Fibroblast of villous mesenchyme (primary cell): ENCODE data around the gene GM2A. TPM values are rescaled to one million over a fixed set of nuclear protein-coding genes. Genes with fewer than 3 reads are reported as not detected.
A peak's percentile ranks its signal among the peaks of the same experiment; 100 is the strongest.
"Not testable (repeated sequence)": the region's sequence is repeated elsewhere in the genome, so short reads cannot be mapped to it uniquely, and the experiment has no call there.

Experiments used
- DNase-seq: peaks from one replicate; pipeline ENCODE4 v3.0.0-alpha.2; 2010; ENCODE audit warnings: low read depth
- H3K4me3 ChIP-seq: 2 replicates; pipeline ENCODE4 v1.5.1; 2011; ENCODE audit warnings: low read depth, mild to moderate bottlenecking, low read length
- CTCF ChIP-seq: IDR thresholded peaks from 2 replicates; pipeline ENCODE4 v1.5.1; 2012; ENCODE audit warnings: low read depth, mild to moderate bottlenecking, low read length; ENCODE audit not compliant: insufficient read depth
- total RNA-seq: library from RNA; depleted of rRNA; stranded (reverse); fragments of >200 nt; gene quantifications from 2 replicates; pipeline ENCODE4 v1.2.3, GENCODE V29; 2012

The GM2A gene
- total RNA-seq, 1 donor = 28.1 TPM

DNA sequence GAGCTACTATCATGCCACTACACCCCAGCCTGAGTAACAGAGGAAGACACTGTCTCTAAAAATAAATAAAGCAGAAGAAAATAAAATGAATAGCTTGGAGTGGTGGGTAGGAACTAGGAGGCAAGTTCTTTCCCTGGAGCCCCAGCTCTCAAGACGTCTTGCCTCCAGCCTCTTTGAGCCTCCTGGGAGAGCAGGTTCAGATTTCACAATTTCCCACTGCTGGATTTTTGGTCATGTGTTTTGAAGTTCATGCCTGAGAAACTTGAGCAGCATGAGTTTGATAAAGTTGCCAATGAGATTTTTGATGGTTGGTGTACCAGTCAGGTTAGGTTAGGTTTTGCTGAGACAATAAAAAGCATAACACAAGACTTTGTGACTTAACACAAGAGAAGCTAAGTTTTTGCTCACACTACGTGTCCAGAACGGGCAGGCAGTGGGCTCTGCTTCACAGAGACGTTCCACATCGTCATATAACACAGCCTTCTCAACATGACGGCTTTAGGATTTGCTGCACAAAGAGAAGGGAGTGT is 25.0 kb upstream of the GM2A start:
- H3K4me3 ChIP-seq = no peak overlapping the region
- DNase-seq = no peak
- no peak for TF ChIP-seq CTCF

GRCh38 chr5:151228986-151229385 is 24.0 kb upstream of the GM2A start:
- H3K4me3 ChIP-seq = no peak overlapping the region
- TF ChIP-seq CTCF = no peak
- DNase-seq = no peak

DNA sequence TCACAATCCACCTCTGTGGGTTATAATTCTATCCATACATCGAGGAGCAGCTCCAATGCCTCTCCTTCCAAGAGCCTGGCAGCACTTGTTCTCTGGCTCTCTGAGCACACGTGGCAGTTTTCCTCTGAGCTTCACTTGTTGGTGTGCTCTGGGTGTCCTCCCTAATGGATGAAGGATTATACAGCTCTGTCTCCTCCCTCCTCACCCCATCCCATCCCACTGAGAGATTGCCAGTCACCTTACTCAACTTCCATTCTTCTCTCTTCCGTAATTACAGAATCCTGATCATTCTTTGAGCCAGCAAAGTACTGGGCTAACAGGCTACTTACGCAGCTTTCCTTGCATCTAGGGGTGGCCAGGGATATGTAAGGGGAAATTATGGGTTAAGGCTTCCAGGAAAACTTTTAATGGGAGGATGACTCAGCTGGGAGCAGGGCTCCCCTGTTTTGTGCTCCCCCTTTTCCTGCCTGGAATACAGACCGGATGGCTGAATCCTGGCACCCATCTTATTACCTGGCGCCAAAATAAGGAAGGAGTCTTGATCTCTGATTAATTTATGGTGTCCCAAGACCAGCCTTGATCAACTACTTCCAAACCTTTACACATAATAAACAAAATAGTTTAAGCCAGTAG is 22.8 kb upstream of the GM2A start:
- no peak for DNase-seq
- TF ChIP-seq CTCF = no peak

GRCh38 chr5:151231359-151231758 is 21.6 kb upstream of the GM2A start:
- no peak overlapping the region for H3K4me3 ChIP-seq
- DNase-seq = no peak
- TF ChIP-seq CTCF = no peak

More for the DNA sequence above, 22.8 kb upstream of the GM2A start:
- H3K4me3 ChIP-seq = no peak overlapping the region

- H3K4me3 ChIP-seq = no peak overlapping the region
- TF ChIP-seq CTCF = no peak
- DNase-seq = no peak
These were observed 19.3 kb upstream of the GM2A start for GRCh38 chr5:151233616-151234085.

GRCh38 chr5:151234476-151235238 is 18.3 kb upstream of the GM2A start:
- TF ChIP-seq CTCF = no peak
- H3K4me3 ChIP-seq = no peak overlapping the region
- DNase-seq = peak; percentile 93

DNA sequence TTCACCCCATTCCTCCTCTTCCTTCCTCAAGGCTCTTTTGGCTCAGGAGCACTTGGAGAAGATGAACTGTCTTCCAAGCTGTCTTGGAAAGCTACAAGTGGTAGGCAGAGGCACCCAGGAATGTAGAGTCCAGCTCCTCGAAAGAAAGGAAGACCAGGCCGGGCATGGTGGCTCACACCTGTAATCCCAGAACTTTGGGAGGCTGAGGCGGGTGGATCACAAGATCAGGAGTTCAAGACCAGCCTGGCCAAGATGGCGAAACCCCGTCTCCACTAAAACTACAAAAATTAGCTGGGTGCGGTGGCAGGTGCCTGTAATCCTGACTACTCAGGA is 17.8 kb upstream of the GM2A start:
- H3K4me3 ChIP-seq, DNase-seq: not testable (repeated sequence)
